HG03432 (cell line): Measurements from ENCODE around the gene NR2E1.

Source experiments
- ATAC-seq: cut with Tn5 transposase; IDR thresholded peaks from one replicate; pipeline ENCODE4 v1.9.1; 2021; ENCODE audit warnings: mild to moderate bottlenecking, moderate library complexity; ENCODE audit not compliant: unreplicated experiment

The NR2E1 gene

GRCh38 chr6:108152446-108152845 is 13.4 kb upstream of the NR2E1 start:
- ATAC-seq = no peak

GRCh38 chr6:108156180-108156937 is 9.5 kb upstream of the NR2E1 start:
- ATAC-seq = no peak

- ATAC-seq = no peak
These were observed 8.9 kb upstream of the NR2E1 start for GRCh38 chr6:108156938-108157233.

- no peak for ATAC-seq
These were observed 8.4 kb upstream of the NR2E1 start for GRCh38 chr6:108157234-108157980.

- no peak for ATAC-seq
These were observed 7.8 kb upstream of the NR2E1 start for GRCh38 chr6:108157981-108158525.

- no peak for ATAC-seq
These were observed 5.8 kb upstream of the NR2E1 start for GRCh38 chr6:108159981-108160380.

- ATAC-seq = no peak
These were observed 4.0 kb upstream of the NR2E1 start for GRCh38 chr6:108161724-108162282.

GRCh38 chr6:108163267-108163643 is 2.6 kb upstream of the NR2E1 start:
- no peak for ATAC-seq

- ATAC-seq = no peak
These were observed 1.9 kb upstream of the NR2E1 start for GRCh38 chr6:108163644-108164542.

- no peak for ATAC-seq
These were observed 1.3 kb upstream of the NR2E1 start for GRCh38 chr6:108164543-108164814.

GRCh38 chr6:108164815-108165706 is 761 bp upstream of the NR2E1 start:
- ATAC-seq = no peak

GRCh38 chr6:108166664-108167448 is 1.0 kb downstream of the NR2E1 start:
- ATAC-seq = no peak

GRCh38 chr6:108167449-108168089 is 1.7 kb downstream of the NR2E1 start:
- no peak for ATAC-seq

- ATAC-seq = no peak
These were observed 2.3 kb downstream of the NR2E1 start for GRCh38 chr6:108168090-108168463.

- no peak for ATAC-seq
These were observed 3.0 kb downstream of the NR2E1 start for GRCh38 chr6:108168501-108169463.

GRCh38 chr6:108169464-108170331 is 3.9 kb downstream of the NR2E1 start:
- no peak for ATAC-seq
